Stimulated activated CD8-positive, alpha-beta memory T cell treated with anti-CD3 and anti-CD28 coated beads, Interleukin-4, amount 100 ng/mL, for 48 hours (primary cell): Measurements from ENCODE around the gene DDIAS.
"Not testable (repeated sequence)": the region's sequence is repeated elsewhere in the genome, so short reads cannot be mapped to it uniquely, and the experiment has no call there.

Source experiments
- DNase-seq: peaks from one replicate; pipeline ENCODE4 v3.0.0-alpha.2; 2020

DDIAS gene, protein sequence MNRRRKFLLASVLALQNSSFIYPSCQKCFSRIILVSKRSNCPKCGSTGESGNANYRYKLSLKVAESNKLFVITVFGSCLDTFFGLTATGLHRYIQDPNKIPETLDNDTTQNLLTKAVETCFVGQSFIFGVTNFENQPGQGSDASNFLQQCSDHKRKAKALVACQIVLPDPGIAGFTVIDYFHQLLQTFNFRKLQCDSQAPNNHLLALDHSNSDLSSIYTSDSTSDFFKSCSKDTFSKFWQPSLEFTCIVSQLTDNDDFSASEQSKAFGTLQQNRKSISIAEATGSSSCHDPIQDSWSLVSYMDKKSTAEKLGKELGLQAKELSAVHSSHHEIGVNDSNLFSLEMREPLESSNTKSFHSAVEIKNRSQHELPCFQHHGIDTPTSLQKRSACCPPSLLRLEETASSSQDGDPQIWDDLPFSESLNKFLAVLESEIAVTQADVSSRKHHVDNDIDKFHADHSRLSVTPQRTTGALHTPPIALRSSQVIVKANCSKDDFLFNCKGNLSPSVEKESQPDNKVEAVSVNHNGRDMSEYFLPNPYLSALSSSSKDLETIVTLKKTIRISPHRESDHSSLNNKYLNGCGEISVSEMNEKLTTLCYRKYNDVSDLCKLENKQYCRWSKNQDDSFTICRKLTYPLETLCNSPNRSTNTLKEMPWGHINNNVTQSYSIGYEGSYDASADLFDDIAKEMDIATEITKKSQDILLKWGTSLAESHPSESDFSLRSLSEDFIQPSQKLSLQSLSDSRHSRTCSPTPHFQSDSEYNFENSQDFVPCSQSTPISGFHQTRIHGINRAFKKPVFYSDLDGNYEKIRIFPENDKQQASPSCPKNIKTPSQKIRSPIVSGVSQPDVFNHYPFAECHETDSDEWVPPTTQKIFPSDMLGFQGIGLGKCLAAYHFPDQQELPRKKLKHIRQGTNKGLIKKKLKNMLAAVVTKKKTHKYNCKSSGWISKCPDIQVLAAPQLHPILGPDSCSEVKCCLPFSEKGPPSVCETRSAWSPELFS

GRCh38 chr11:82901165-82901921, at the start of gene DDIAS:
TSS of gene DDIAS (plus strand) at chr11:82901736. CDS start at chr11:82914739, 13,003 bp downstream.
- peak; percentile 95 for DNase-seq

DNA sequence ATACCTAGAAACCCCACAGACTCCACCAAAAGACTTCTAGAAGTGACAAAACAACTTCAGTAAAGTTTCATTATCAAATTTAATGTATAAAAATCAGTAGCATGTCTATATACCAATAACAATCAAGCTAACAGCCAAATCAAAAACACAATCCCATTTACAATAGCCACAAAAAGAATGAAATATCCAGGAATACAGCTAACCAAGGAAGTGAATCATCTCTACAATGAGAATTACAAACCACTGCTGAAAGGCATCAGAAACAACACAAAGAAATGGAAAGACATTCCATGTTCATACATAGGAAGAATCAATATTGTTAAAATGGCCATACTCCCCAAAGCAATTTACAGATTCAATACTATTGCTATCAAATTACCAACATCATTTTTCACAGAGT, 47.3 kb upstream of the DDIAS start:
- no peak for DNase-seq

- not testable (repeated sequence) for DNase-seq
Observed at GRCh38 chr11:82854916-82855315, 46.6 kb upstream of the DDIAS start.

DNA sequence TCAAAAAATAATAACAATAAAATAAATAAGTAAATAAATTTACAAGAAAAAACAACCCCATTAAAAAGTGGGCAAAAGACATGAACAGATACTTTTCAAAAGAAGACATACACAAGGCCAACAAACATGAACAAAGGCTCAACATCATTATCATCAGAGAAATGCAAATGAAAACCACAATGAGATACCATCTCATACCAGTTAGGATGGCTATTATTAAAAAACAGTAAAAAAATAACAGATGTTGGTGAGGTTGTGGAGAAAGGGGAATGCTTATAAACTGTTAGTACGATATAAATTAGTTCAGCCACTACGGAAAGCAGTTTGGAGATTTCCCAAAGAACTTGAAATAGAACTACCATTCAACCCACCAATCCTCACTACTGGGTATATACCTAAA, 45.9 kb upstream of the DDIAS start:
- no peak for DNase-seq

DNA sequence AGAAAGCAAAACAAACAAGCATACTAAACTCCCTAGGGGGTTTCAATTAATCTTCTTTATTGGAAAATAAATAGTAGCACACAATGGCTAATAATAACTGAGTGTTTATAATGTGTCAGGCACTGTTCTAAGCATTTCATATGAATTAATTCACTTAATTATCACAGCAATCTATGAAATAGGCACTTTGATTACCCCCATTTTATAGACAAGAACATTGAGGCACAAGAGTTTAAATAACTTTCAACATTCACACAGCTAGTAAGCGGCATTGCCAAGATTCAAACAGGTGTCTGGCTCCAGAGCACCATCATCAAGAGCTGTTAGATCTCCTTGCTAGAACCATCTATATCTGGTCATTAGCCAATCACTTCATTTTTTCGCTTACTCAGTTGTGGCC, 44.4 kb upstream of the DDIAS start:
- no peak for DNase-seq

- no peak for DNase-seq
Observed at GRCh38 chr11:82858133-82858532, 43.4 kb upstream of the DDIAS start.

- no peak for DNase-seq
Observed at GRCh38 chr11:82858556-82859091, 42.9 kb upstream of the DDIAS start.

- DNase-seq, result no peak
Observed at GRCh38 chr11:82859750-82860149, 41.8 kb upstream of the DDIAS start.

DNA sequence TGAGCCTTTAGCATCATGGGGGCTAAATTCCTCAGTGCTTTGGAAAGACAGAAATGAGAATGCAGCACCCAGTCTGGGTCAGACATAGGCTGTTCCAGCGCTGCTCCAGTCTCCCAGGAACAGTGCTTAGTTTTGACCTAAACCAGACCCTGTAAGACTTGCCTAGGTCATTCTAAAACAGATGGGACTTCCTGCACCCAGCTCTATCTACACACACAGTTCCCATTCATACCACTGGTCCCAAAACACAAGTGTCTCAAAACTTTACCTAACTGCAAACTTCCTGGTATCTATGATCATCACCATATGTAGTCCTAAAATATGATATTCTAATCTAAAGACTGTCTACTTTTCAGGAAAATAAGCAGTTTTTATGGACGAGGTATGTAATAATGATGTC, 39.2 kb upstream of the DDIAS start:
- no peak for DNase-seq

DNA sequence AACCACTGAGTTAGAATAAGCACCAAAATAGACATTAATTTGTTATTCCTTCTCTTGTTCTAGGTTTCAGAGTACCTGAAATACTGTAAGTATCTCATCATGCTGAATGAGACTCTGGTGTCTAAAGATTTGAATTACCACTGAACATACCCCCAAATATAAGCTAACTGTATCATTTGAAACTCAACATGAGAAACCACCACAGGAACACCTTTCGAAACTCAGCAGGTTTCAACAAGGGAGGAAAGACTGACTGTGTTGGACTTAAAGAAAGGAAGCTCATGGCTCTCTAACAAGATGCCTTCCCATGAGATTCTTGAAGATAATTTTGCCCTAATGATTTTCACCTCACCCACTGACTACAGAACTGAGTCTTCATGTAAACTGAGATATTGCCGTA, 38.3 kb upstream of the DDIAS start:
- no peak for DNase-seq

- peak; percentile 27 for DNase-seq
Observed at GRCh38 chr11:82864268-82864667, 37.3 kb upstream of the DDIAS start.

DNA sequence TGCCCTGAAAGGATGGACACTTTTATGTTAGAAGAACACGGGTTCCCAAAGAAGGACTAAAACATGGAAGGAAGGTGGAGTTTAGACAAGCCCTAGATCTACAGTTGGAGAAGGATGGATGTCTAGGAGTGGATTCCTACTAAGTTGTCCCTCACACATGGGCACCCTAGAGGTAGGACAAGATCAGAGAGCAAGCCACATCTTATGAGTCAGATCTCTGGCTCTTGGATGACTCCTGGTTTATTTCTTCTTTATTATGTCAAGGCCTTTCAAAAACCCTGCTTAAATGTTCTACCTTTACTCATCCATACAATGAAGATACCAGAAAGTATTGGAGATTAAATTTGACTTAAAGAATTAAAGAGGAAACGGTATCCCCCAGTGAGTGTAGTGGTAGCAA, 35.7 kb upstream of the DDIAS start:
- no peak for DNase-seq

GRCh38 chr11:82867495-82868082, 33.9 kb upstream of the DDIAS start:
- DNase-seq, result peak; percentile 87

DNA sequence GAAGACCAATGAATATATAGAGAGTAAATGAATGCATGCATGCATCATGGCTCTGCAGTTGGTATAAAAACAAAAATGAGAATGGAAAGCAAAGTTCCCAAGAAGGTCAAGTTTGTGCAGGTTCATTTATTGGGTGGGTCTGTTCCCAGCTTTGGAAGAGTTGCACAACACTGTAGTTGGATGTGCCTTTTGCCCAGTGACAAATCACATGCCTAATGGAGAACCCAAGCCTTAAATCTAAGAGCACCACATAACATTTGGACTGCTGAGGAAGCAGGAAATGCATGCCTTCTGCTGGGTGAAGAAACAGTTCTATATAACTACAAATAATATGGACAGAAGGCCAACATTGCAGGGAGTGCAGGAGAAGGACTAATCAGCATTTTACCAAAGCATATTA, 31.9 kb upstream of the DDIAS start:
- no peak for DNase-seq

GRCh38 chr11:82871646-82872045, 29.9 kb upstream of the DDIAS start:
- DNase-seq, result no peak

DNA sequence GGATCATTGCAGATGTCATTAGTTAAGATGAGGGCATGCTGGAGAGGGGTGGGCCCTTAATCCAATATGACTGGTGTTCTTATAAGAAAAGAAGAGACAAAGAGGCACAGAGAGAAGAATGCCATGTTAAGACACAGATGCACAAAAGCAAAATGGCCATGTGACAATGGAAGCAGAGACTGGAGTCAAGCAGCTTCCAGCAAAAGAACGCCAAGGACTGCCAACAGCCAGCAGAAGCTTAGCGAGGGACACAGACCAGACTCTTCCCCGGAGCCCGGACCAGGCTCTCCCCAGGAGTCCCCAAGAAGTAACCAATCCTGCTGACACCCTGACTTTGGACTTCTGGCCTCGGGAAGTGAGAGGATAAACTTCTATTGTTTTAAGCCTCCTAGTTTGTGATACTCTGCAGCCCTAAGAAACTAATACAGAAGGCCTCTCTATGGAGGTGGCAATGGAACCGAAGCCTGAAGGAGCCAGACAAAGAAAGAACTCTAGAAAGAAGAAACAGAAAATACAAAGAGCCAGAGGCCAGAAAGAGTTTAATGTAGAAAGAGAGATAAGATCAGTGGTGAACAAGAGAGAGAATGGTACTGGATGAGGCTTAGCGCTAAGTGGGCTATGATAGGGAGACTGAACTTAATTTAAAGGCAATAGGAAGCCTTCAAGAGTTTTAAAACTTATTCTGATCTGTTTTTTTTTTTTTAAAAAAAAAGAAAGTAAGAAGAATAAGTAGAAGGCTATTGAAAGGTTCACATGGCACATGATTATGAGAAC, 29.0 kb upstream of the DDIAS start:
- DNase-seq, result no peak

DNA sequence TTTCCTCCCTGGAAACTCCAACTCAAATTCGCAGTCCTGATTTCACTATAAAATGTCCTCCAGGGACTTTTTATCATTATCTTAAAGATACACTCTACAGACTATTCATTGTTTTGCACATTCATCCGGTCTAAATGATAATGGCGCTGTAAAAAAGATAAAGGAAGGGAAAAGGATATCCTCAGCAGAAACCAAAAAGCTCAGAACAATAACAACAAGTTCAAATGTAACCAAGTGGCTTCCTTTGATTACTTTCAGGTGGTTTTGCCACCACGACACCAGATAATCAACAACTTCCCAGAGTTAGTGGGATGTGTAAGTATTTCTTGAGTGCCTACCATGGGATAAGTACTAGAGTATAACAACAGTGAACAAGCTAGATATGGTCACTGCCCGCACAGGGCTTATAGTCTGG, 27.6 kb upstream of the DDIAS start:
- no peak for DNase-seq

DNA sequence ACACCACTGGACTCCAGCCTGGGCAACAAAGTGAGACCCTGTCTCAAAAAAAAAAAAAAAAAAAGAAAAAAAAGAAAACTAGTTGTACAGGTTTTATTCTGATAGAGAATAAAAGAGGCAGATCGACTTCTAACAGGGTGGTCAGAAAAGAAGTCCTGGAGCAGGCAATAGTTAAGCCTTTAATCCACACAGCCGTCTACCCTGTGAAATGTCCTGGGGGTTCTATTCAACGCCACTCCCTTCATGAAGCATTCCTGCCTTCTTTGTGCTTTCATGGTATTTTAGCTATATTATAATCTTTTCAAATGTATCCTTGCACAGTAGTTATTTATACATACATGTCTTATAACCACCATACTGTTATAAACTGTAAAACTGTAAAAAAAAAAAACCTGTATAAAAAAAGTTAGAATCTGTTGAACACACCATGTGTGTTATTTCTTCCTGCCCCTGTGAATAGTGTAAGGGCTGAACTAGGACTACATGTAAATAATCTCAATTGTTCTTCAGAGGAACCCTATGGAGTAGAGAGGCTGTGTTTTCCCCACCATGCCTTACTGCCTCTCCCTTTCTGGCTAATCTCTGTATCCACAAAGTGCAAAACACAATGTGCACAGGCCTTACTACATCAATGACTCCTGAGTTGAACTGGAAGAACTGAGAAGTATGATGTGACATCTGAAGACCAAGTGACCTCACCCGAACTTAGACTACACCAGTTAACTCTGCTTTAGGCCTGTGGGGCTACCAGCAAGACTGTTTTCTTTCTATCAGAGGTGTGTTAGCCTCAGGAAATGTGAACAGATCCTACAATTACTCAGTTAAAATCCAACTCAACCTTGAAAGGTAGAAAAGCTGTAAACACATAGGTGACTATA, 26.7 kb upstream of the DDIAS start:
- DNase-seq, result no peak

GRCh38 chr11:82883853-82884252, 17.7 kb upstream of the DDIAS start:
- no peak for DNase-seq
